Stimulated activated CD8-positive, alpha-beta memory T cell treated with anti-CD3 and anti-CD28 coated beads, Interleukin-12 subunit alpha, Interleukin-12 subunit beta, amount 100 ng/mL, for 1 hour (primary cell): ENCODE data around the gene GMDS.

Experiments
- DNase-seq: peaks from one replicate; pipeline ENCODE4 v3.0.0-alpha.2; 2020; ENCODE audit warnings: low read depth

GMDS gene

DNA sequence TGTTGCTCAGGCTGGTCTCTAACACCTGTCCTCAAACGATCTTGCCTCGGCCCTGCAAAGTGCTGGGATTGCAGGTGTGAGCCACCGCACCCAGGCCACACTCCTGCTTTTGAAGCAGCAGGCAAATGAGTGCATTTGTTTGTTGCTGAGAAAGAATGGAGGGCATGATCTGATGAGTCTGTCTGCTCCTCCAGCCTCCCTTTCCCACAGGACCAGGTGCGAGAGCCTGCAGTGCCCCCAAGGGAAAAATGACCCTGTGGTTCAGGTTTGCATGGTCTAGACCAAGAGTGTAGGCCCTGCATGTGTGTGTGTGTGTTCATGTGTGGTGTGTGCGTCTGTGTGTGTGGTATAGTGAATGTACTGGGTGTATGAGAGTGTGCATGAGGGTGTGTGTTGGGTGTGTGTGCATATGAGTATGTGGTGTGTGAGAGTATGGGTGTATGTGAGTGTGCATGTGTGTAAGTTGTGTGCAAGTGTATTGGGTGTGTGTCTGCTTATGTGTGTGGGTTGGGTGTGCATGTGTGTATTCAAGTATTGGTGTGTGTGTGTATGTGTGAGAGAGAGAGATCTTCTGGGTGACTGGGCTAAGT is 658.4 kb downstream of the GMDS start:
- no peak for DNase-seq

DNA sequence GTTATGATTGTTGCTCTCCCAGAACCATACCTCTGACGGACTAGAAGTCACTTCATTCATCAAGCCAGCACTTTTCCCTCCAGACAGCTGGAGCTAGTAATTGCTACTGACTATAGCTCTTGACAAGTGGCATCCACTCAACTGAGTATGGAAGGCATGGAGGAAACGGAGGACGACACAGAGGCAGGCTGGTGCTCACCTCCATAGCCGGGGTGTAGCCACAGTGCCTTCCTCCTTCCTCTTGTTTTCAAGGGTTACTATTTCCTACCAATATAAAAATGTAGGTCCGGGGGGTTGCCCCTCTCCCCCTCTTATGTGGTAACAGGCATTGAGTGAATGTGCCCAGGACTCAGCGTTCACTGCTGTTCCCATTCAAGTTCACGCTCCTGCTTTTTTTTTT is 659.1 kb downstream of the GMDS start:
- DNase-seq = no peak

DNA sequence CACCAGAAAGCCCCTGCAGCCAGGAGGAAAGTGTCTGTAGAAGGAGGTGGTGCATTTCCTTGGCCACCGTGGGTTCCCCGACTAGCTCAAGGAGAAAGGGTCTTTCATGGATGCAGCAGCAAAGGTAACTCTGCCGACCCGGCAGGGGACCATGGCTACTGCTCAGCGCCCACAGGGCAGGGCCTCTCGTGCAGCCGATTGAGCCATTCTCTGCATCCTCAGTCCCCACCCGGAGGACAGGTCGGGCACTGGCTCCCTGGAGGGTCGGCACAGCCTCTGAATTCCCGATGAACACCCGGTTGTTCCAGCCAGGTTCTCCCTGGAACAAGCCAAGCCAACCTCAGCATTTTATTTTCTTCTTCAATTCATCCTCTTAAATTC is 659.7 kb downstream of the GMDS start:
- no peak for DNase-seq

DNA sequence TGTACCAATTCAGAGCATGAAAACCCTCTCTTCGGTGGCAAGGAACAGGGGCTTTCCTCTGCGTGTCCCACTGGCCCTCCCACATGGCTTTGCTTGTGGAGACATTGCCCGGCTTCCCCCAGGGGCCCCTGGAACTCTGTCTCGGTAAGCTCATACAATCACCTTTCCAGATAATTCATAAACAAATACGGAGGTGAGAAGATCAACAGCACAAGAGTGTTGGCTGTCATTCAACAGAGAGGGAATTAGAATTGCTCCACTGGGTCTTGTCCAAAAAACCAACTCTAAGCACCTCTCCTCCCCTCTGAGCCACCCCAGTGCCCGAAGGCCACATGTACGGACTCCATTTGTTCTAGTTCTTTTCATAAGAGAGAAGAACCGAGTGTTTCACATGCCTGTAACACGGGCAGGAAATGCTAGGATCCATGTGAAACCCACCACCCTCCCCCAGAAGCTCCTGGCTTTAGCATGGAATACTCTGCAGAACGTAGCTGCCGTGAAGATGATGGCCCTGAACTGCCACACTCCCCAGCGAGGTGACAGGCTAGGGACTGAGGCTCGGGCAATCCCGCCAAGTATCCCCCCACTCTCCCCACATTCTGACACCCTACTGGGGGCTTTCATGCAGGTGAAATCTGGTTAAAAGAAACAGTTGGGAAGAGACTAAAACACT is 660.3 kb downstream of the GMDS start:
- DNase-seq = no peak

DNA sequence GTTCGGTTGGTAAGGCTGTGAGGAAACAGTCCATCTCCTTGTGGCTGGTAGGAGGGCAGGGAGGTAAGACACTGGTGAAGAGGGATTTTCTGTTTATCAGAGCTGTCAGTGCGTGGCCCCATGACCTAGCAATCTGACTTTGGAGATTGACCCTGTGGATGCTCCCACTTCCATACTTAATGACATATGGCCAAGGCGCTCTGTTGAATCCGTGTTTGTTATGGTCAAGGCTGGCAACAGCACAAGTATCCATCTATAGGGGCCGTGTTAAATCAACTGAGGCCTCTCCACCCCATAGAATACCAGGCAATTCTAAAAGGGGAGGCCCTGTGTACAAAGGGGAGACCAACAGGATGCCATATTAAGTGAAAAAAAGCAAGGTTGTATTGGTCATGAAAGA is 661.3 kb downstream of the GMDS start:
- DNase-seq = no peak

GRCh38 chr6:1581120-1581991 is 664.0 kb downstream of the GMDS start:
- no peak for DNase-seq

- no peak for DNase-seq
Observed at GRCh38 chr6:1580585-1580984, 664.8 kb downstream of the GMDS start.

GRCh38 chr6:1580109-1580508 is 665.3 kb downstream of the GMDS start:
- no peak for DNase-seq

- DNase-seq = no peak
Observed at GRCh38 chr6:1579096-1579495, 666.3 kb downstream of the GMDS start.

DNA sequence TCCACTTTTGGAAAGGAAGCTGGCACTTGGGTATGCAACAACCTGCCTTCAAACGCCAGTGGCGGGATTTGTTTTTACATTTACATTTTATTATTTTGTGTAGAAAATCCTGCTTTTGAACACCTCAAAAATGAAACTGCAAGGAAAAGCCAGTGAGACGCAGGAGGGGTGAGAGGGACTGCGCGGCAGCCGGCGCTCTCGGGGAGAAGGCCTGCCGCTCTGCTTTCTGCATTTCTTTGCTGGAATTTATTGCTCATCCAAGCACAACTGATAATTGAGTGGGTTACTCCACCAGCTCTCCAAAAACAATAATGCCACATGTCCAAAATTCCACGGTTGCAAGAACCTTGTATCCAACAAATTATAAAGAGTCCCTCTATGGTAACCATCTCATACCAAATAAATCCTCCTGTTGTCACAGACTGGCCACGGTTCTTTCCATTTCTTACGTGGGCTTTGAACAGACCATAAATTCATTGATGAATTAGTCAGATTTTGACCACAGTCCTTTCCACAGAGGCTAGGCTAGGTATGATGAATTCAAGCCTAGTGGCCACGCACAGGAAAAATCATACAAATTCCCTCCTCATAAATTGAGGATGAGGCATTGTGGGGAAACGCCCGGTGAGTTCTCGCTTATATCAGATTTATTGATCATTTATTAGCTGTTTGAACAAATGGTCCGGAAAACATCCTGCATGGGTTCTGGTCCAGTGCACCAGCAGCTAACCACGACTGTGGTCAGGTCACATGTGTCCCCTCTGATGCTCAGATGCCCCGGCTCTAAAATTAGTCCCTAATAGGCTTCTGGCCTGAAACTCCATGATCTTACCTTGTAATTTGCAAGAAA is 667.3 kb downstream of the GMDS start:
- DNase-seq = no peak

DNA sequence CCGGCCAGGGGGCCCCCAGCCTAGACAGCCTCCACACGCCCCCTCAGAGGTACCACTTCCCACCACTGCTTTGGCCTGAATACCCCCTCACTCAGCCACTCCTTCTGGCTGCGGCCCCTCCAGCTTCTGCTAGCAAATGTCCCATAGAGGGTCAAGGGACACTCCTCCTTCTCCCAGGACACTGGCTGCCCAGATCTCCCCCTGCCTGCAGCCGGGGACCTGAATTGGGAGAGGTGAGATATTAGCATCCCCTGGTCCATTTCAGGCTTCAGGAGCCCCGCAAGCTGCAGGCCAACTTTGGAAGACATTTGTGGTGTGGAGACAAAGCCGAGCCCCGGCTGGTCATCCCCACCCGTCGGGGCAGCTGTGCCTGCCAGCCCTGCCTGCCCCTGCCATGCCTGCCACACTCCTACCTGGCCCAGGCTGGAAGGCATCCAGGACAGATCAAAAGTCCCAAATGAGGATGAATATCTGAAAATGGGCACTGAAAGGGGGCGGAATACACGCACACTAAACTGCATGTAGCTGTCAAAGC is 668.2 kb downstream of the GMDS start:
- DNase-seq = no peak

- no peak for DNase-seq
Observed at GRCh38 chr6:1576711-1577110, 668.7 kb downstream of the GMDS start.

DNA sequence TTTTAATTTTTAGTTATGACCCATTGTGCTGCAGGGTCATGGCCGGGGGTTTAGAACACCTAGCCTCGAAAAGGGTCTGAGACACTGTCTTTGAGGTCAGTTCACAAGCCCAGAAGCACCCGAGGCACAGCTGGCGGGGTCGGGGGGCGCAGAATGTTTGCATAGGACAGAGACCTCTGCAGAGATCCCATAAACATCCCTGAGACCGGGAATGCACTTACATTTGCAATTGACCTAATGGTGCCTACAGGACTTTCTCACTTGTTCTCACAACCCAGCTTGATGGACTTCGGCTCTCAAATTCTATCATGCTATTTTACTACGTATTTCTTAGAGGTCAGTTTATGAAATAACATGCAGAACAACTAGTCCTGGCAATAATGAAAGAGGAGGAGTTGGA is 669.2 kb downstream of the GMDS start:
- DNase-seq = no peak

DNA sequence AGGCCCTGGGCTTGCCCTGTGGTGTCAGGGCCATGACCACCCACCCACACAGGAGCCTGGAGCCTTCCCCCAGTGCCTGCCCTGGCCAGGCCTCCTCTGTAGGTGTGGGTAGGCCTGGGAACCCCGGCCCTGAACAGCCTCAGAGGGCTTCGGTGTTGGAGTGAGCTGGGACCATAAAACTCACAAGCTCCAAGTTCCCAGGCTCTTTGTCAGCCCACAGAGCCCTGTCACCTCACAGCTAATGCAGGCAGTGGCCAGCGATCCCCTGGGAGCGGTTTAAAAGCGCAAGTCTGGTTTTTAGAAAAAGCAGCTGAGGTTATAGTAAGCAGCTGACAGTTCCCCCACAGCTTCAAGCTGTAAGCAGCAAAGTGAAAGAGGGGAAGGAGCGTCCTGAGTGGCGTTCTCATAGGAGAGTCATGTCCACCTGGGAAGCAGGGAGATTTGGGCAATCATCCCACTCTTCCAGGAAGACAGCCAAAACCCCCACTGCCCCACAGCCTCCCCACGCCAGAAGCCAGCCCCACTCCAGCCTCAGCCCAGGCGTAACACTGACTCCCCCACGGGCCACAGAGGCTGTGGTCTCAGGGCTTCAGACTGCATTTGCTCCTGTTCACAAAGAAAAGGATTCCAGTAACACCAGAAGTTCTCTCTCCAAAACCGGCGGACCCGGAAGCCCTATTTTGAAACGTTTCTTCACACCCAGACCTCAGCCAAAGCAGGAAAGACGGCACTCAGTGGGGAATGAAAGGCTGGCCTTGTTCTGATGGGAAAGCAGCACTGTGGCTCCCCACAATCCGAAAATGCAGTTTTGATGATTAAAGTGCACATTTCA is 670.0 kb downstream of the GMDS start:
- no peak for DNase-seq

DNA sequence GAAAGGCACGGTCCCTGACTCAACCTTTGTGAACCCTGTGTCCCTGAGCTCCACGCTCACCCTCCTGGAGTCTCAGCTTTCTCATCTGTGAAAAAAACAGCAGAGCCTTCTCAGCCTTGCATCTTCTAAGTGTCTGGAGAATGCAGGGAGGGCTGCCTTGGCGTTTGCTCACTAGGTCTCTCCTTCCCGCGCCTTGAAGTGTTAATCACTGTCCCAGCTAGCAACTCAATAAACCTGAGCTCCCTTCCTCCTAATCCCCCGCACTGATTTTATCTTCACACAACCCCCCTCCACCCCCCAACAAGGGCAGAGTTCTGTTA is 670.6 kb downstream of the GMDS start:
- no peak for DNase-seq

- DNase-seq = no peak
Observed at GRCh38 chr6:1574083-1574761, 671.2 kb downstream of the GMDS start.
